Breast epithelium (tissue), 4 donors: ENCODE measurements around the gene CSMD2. TPM values are rescaled to one million over a fixed set of nuclear protein-coding genes. Genes with fewer than 3 reads are reported as not detected.

ENCODE experiments used
- DNase-seq, 2 donors: peaks; one replicate each; pipeline ENCODE4 v3.0.0-alpha.2; 2019; ENCODE audit warnings: low spot score in 2 of 2
- H3K27ac ChIP-seq, 2 donors: fragments of 200-600 bp; sonication (generic) in 1 of 2; one replicate each; pipeline ENCODE4 v1.5.1; 2016 to 2019; ENCODE audit warnings: mild to moderate bottlenecking in 1 of 2
- H3K27me3 ChIP-seq, 2 donors: fragments of 200-600 bp; sonication (generic) in 1 of 2; one replicate each; pipeline versions ENCODE4 v1.5.1 to v1.6.0; 2017 to 2019; ENCODE audit warnings: control low read depth in 1 of 2, mild to moderate bottlenecking in 1 of 2
- H3K36me3 ChIP-seq: fragments of 200-600 bp; one replicate; pipeline ENCODE4 v1.5.1; 2019
- H3K4me1 ChIP-seq, 2 donors: fragments of 200-600 bp; sonication (generic); one replicate each; pipeline ENCODE4 v1.5.1; 2016 to 2019; ENCODE audit warnings: control low read depth in 1 of 2
- H3K4me3 ChIP-seq, 3 donors: fragments of 200-600 bp; sonication (generic); 1 replicate in 2 of 3; 2 replicates in 1 of 3; pipeline ENCODE4 v1.5.1; 2016 to 2019; ENCODE audit warnings: mild to moderate bottlenecking in 3 of 3, moderate library complexity in 2 of 3
- H3K9me3 ChIP-seq, 2 donors: fragments of 200-600 bp; sonication (generic) in 1 of 2; one replicate each; pipeline ENCODE4 v1.5.1; 2016 to 2019; ENCODE audit warnings: control low read depth in 1 of 2
- CTCF ChIP-seq, 3 donors: fragments of 450-650 bp; IDR thresholded peaks; one replicate each; pipeline ENCODE4 v1.5.1; 2016 to 2017; ENCODE audit warnings: antibody characterized with exemption in 3 of 3, mild to moderate bottlenecking in 3 of 3, moderate library complexity in 3 of 3
- POLR2A ChIP-seq: fragments of 450-650 bp; IDR thresholded peaks from one replicate; pipeline ENCODE4 v1.6.1; 2016; ENCODE audit warnings: antibody characterized with exemption, mild to moderate bottlenecking, moderate library complexity
- POLR2AphosphoS5 ChIP-seq, 3 donors: sonication (generic); formaldehyde crosslinking; IDR thresholded peaks; one replicate each; pipeline ENCODE4 v1.6.1; 2017; ENCODE audit warnings: antibody characterized with exemption in 3 of 3
- intact Hi-C: fragments of 100-400 bp; cut with DNase I; formaldehyde crosslinking; loops from one replicate; pipeline ENCODE4 v1.15.1; 2023; ENCODE audit warnings: low total_unique reads
- total RNA-seq, 3 donors: library from RNA; depleted of rRNA; stranded (reverse); fragments of >200 nt; gene quantifications; one replicate each; pipeline ENCODE4 v1.1.0, GENCODE V29; 2016

CSMD2 gene
- total RNA-seq, 3 donors from 2014 or later: 0.33 to 2.6 (median 0.44) TPM

GRCh38 chr1:33820804-33821203 is 344.2 kb downstream of the CSMD2 start:
- DNase-seq: no peak

GRCh38 chr1:33819913-33820311 is 345.1 kb downstream of the CSMD2 start:
- no peaks in the 10 kb centered on the region for H3K4me1 ChIP-seq
- no peak for DNase-seq
- H3K4me3 ChIP-seq: no peak overlapping the region
- intact Hi-C loops: no loop called here
- H3K9me3 ChIP-seq: no peaks in the 10 kb centered on the region
- no peaks in the 10 kb centered on the region for H3K36me3 ChIP-seq
- H3K27me3 ChIP-seq: no peaks in the 10 kb centered on the region
- no peak overlapping the region for H3K27ac ChIP-seq
- TF ChIP-seq CTCF (IDR thresholded peaks at IDR 0.05): no peak
- no peak for TF ChIP-seq POLR2AphosphoS5 (IDR thresholded peaks at IDR 0.05)
- no peak for TF ChIP-seq POLR2A

More at GRCh38 chr1:33820804-33821203, 344.2 kb downstream of the CSMD2 start:
- no peaks in the 10 kb centered on the region for H3K9me3 ChIP-seq
- no peaks in the 10 kb centered on the region for H3K36me3 ChIP-seq
- no peak overlapping the region for H3K27ac ChIP-seq
- H3K4me3 ChIP-seq: no peak overlapping the region
- no peaks in the 10 kb centered on the region for H3K27me3 ChIP-seq
- no peaks in the 10 kb centered on the region for H3K4me1 ChIP-seq
- TF ChIP-seq POLR2A: no peak
- TF ChIP-seq CTCF (IDR thresholded peaks at IDR 0.05): no peak
- no peak for TF ChIP-seq POLR2AphosphoS5 (IDR thresholded peaks at IDR 0.05)
- intact Hi-C loops: no loop called here

GRCh38 chr1:33819290-33819912 is 345.6 kb downstream of the CSMD2 start:
- intact Hi-C loops: no loop called here
- Histone ChIP-seq H3K4me3 (no peak overlapping the region), H3K36me3 (no peaks in the 10 kb centered on the region), H3K27ac (no peak overlapping the region), H3K9me3 (no peaks in the 10 kb centered on the region), H3K27me3 (no peaks in the 10 kb centered on the region), H3K4me1 (no peaks in the 10 kb centered on the region)
- DNase-seq: no peak
- TF ChIP-seq POLR2A (no peak), POLR2AphosphoS5 (IDR thresholded peaks at IDR 0.05) (no peak), CTCF (IDR thresholded peaks at IDR 0.05) (no peak)

- TF ChIP-seq CTCF (IDR thresholded peaks at IDR 0.05) (no peak), POLR2A (no peak), POLR2AphosphoS5 (IDR thresholded peaks at IDR 0.05) (no peak)
- no peaks in the 10 kb centered on the region for H3K27me3 ChIP-seq
- no peaks in the 10 kb centered on the region for H3K9me3 ChIP-seq
- no peaks in the 10 kb centered on the region for H3K36me3 ChIP-seq
- no peaks in the 10 kb centered on the region for H3K4me1 ChIP-seq
- intact Hi-C loops: no loop called here
- H3K4me3 ChIP-seq: no peak overlapping the region
- no peak overlapping the region for H3K27ac ChIP-seq
- no peak for DNase-seq
Observed at GRCh38 chr1:33818071-33818470, 347.0 kb downstream of the CSMD2 start.

- TF ChIP-seq POLR2AphosphoS5 (IDR thresholded peaks at IDR 0.05) (no peak), CTCF (IDR thresholded peaks at IDR 0.05) (no peak), POLR2A (no peak)
- H3K9me3 ChIP-seq: no peaks in the 10 kb centered on the region
- H3K4me1 ChIP-seq: no peaks in the 10 kb centered on the region
- no peak overlapping the region for H3K27ac ChIP-seq
- intact Hi-C loops: no loop called here
- H3K4me3 ChIP-seq: no peak overlapping the region
- no peak for DNase-seq
- H3K27me3 ChIP-seq: no peaks in the 10 kb centered on the region
- no peaks in the 10 kb centered on the region for H3K36me3 ChIP-seq
Observed at GRCh38 chr1:33815061-33815460, 350.0 kb downstream of the CSMD2 start.
